NCI-H187 (cell line): Measurements from ENCODE around the gene NCOA3.
"Not testable (repeated sequence)": the region's sequence is repeated elsewhere in the genome, so short reads cannot be mapped to it uniquely, and the experiment has no call there.

ENCODE experiments used
- DNase-seq, 2 experiments: peaks; one replicate each; lab custom pipeline; 2025; lab: John Stamatoyannopoulos, UW

The NCOA3 gene

GRCh38 chr20:47566269-47566668 is 64.6 kb downstream of the NCOA3 start:
- no peak for DNase-seq

GRCh38 chr20:47568019-47568418 is 66.3 kb downstream of the NCOA3 start:
- DNase-seq = peak; percentile 8 to 30

- DNase-seq = no peak
These were observed 67.2 kb downstream of the NCOA3 start for GRCh38 chr20:47568837-47569410.

GRCh38 chr20:47571426-47571825 is 69.7 kb downstream of the NCOA3 start:
- no peak for DNase-seq

GRCh38 chr20:47572105-47572729 is 70.5 kb downstream of the NCOA3 start:
- DNase-seq = no peak

- no peak for DNase-seq
These were observed 71.9 kb downstream of the NCOA3 start for GRCh38 chr20:47573559-47573958.

- no peak for DNase-seq
These were observed 73.1 kb downstream of the NCOA3 start for GRCh38 chr20:47574616-47575364.

GRCh38 chr20:47576516-47577033 is 74.9 kb downstream of the NCOA3 start:
- DNase-seq = no peak

GRCh38 chr20:47577314-47577713 is 75.6 kb downstream of the NCOA3 start:
- DNase-seq = no peak

- DNase-seq = no peak
These were observed 76.9 kb downstream of the NCOA3 start for GRCh38 chr20:47578543-47578942.

- not testable (repeated sequence) for DNase-seq
These were observed 79.0 kb downstream of the NCOA3 start for GRCh38 chr20:47580686-47581085.

- DNase-seq = no peak
These were observed 79.4 kb downstream of the NCOA3 start for GRCh38 chr20:47581090-47581489.

GRCh38 chr20:47583551-47583950 is 81.9 kb downstream of the NCOA3 start:
- DNase-seq = no peak

GRCh38 chr20:47585087-47585747 is 83.5 kb downstream of the NCOA3 start:
- no peak for DNase-seq

- DNase-seq = no peak
These were observed 85.1 kb downstream of the NCOA3 start for GRCh38 chr20:47586649-47587294.

GRCh38 chr20:47588158-47588557 is 86.5 kb downstream of the NCOA3 start:
- no peak for DNase-seq

- DNase-seq = no peak
These were observed 89.5 kb downstream of the NCOA3 start for GRCh38 chr20:47591231-47591630.

- DNase-seq = no peak
These were observed 92.5 kb downstream of the NCOA3 start for GRCh38 chr20:47594157-47594556.

GRCh38 chr20:47595138-47595537 is 93.5 kb downstream of the NCOA3 start:
- not testable (repeated sequence) for DNase-seq

- DNase-seq = no peak
These were observed 94.4 kb downstream of the NCOA3 start for GRCh38 chr20:47596003-47596571.

GRCh38 chr20:47597090-47597489 is 95.4 kb downstream of the NCOA3 start:
- no peak for DNase-seq
